Cardiac muscle cell (in vitro differentiated cells and primary cell): ENCODE measurements around the gene APEX2. TPM values are rescaled to one million over a fixed set of nuclear protein-coding genes. Genes with fewer than 3 reads are reported as not detected.

ENCODE experiments used
- DNase-seq, 2 donors: peaks; one replicate each; pipeline versions ENCODE4 v3.0.0 to v3.0.0-alpha.2; 2010 to 2017; ENCODE audit warnings: low read depth in 1 of 2, low spot score in 1 of 2
- H3K27ac ChIP-seq: fragments of 200-600 bp; sonication (generic); 2 replicates; pipeline ENCODE4 v1.5.1; 2016
- H3K27me3 ChIP-seq: fragments of 200-600 bp; sonication (generic); 2 replicates; pipeline ENCODE4 v1.6.0; 2016; ENCODE audit warnings: control low read depth
- H3K36me3 ChIP-seq: fragments of 200-600 bp; sonication (generic); 2 replicates; pipeline ENCODE4 v1.5.1; 2016; ENCODE audit warnings: control low read depth
- H3K4me1 ChIP-seq: fragments of 200-600 bp; sonication (generic); 2 replicates; pipeline ENCODE4 v1.8.1; 2017; ENCODE audit warnings: low read depth, mild to moderate bottlenecking, mixed run types
- H3K4me3 ChIP-seq: fragments of 200-600 bp; sonication (generic); 2 replicates; pipeline ENCODE4 v1.5.1; 2016; ENCODE audit warnings: mild to moderate bottlenecking
- H3K9me3 ChIP-seq: fragments of 200-600 bp; sonication (generic); 2 replicates; pipeline ENCODE4 v1.5.1; 2017; ENCODE audit warnings: low read depth, mild to moderate bottlenecking, control low read depth
- CTCF ChIP-seq: IDR thresholded peaks from 2 replicates; pipeline ENCODE4 v1.5.1; 2012; ENCODE audit warnings: low read depth, mild to moderate bottlenecking, low read length
- polyA plus RNA-seq: library from polyadenylated mRNA; unstranded; fragments of >200 nt; fragmentation: Nextera tagmentation; extraction: Ambion mirVana; gene quantifications from 2 replicates; pipeline ENCODE4 v1.2.1, GENCODE V29; 2016
- total RNA-seq: library from RNA; depleted of rRNA; stranded (reverse); fragments of >200 nt; gene quantifications from 2 replicates; pipeline ENCODE4 v1.2.3, GENCODE V29; 2016

Gene APEX2
- total and polyA plus RNA-seq, 2 experiments from 2014 or later, result 10.4 to 17.3 TPM

- Histone ChIP-seq H3K27me3 (no peaks in the 10 kb centered on the region), H3K4me1 (peaks cover 6% of the 10 kb centered on the region), H3K4me3 (no peak overlapping the region), H3K9me3 (no peaks in the 10 kb centered on the region), H3K27ac (no peak overlapping the region), H3K36me3 (no peaks in the 10 kb centered on the region)
- TF ChIP-seq CTCF, result no peak
- DNase-seq, result no peak
Measured at GRCh38 chrX:55006827-55007621, 6.9 kb downstream of the APEX2 start.

- Histone ChIP-seq H3K27ac (no peak overlapping the region), H3K27me3 (no peaks in the 10 kb centered on the region), H3K4me1 (peaks cover 6% of the 10 kb centered on the region), H3K9me3 (no peaks in the 10 kb centered on the region), H3K36me3 (no peaks in the 10 kb centered on the region), H3K4me3 (no peak overlapping the region)
- peak in 1 of 2 donors; percentile 79 for DNase-seq
- TF ChIP-seq CTCF, result no peak
Measured at GRCh38 chrX:55007656-55008055, 7.5 kb downstream of the APEX2 start.

- Histone ChIP-seq H3K36me3 (no peaks in the 10 kb centered on the region), H3K27me3 (no peaks in the 10 kb centered on the region), H3K4me1 (peaks cover 6% of the 10 kb centered on the region), H3K27ac (peak overlapping the region; percentile 84), H3K9me3 (no peaks in the 10 kb centered on the region), H3K4me3 (no peak overlapping the region)
- no peak for TF ChIP-seq CTCF
- DNase-seq, result peak; percentile 17
Measured at GRCh38 chrX:55008571-55009358, 8.6 kb downstream of the APEX2 start.

- peak; percentile 34 for TF ChIP-seq CTCF
- no peaks in the 10 kb centered on the region for H3K27me3 ChIP-seq
- H3K9me3 ChIP-seq, result no peaks in the 10 kb centered on the region
- H3K27ac ChIP-seq, result no peak overlapping the region
- H3K4me3 ChIP-seq, result no peak overlapping the region
- DNase-seq, result no peak
- H3K4me1 ChIP-seq, result peaks cover 6% of the 10 kb centered on the region
- H3K36me3 ChIP-seq, result no peaks in the 10 kb centered on the region
Measured at GRCh38 chrX:55011294-55011693, 11.1 kb downstream of the APEX2 start.

- H3K4me3 ChIP-seq, result no peak overlapping the region
Measured at GRCh38 chrX:55014897-55015299, 14.7 kb downstream of the APEX2 start.

More at GRCh38 chrX:55014897-55015299, 14.7 kb downstream of the APEX2 start:
- H3K27me3 ChIP-seq, result no peaks in the 10 kb centered on the region
- H3K36me3 ChIP-seq, result no peaks in the 10 kb centered on the region
- no peaks in the 10 kb centered on the region for H3K4me1 ChIP-seq
- no peaks in the 10 kb centered on the region for H3K9me3 ChIP-seq
- DNase-seq, result no peak
- H3K27ac ChIP-seq, result no peak overlapping the region
- TF ChIP-seq CTCF, result no peak
